Testis (tissue), 3 donors: ENCODE data around the gene ITIH5. TPM values are rescaled to one million over a fixed set of nuclear protein-coding genes. Genes with fewer than 3 reads are reported as not detected.

ENCODE experiments used
- DNase-seq: peaks from one replicate; pipeline ENCODE4 v3.0.0-alpha.2; 2019
- H3K27ac ChIP-seq, 2 donors: fragments of 200-600 bp; sonication (generic); one replicate each; pipeline ENCODE4 v1.5.1; 2019
- H3K27me3 ChIP-seq: fragments of 200-600 bp; sonication (generic); one replicate; pipeline ENCODE4 v1.5.1; 2019
- H3K36me3 ChIP-seq: fragments of 200-600 bp; sonication (generic); one replicate; pipeline ENCODE4 v1.5.1; 2017; ENCODE audit warnings: low read depth; ENCODE audit errors: missing control alignments
- H3K4me1 ChIP-seq: fragments of 200-600 bp; sonication (generic); one replicate; pipeline ENCODE4 v1.5.1; 2019
- H3K4me3 ChIP-seq, 2 donors: fragments of 200-600 bp; sonication (generic); one replicate each; pipeline ENCODE4 v1.5.1; 2017 to 2019
- H3K9me3 ChIP-seq: fragments of 200-600 bp; sonication (generic); one replicate; pipeline ENCODE4 v1.5.1; 2017
- CTCF ChIP-seq, 3 experiments: fragments of 450-650 bp in 2 of 3; fragments of 200-600 bp in 1 of 3; sonication (generic) in 1 of 3; IDR thresholded peaks; one replicate each; pipeline ENCODE4 v1.5.1; 2016 to 2019; ENCODE audit warnings: antibody characterized with exemption in 3 of 3, mild to moderate bottlenecking in 2 of 3, moderate library complexity in 1 of 3
- POLR2A ChIP-seq: fragments of 450-650 bp; IDR thresholded peaks from one replicate; pipeline ENCODE4 v1.6.1; 2017; ENCODE audit warnings: antibody characterized with exemption, mild to moderate bottlenecking, moderate library complexity
- WGBS, 2 donors: methylation state at CpG; one replicate each; pipeline ENCODE4 v1.1.5; 2018; 5-methylcytosine and 5-hydroxymethylcytosine counted together
- intact Hi-C: fragments of 100-400 bp; cut with DNase I; formaldehyde crosslinking; loops from one replicate; pipeline ENCODE4 v1.15.1; 2023; ENCODE audit warnings: low total_unique reads
- polyA plus RNA-seq: library from polyadenylated mRNA; stranded (reverse); fragments of 350-450 nt; fragmentation: Illumina TruSeq; extraction: RNeasy Lipid Tissue Mini Kit (QIAGEN cat#74804); gene quantifications from one replicate; pipeline ENCODE4 v1.2.3, GENCODE V29; 2014; ENCODE audit warnings: low read depth, low replicate concordance; ENCODE audit not compliant: insufficient read depth
- total RNA-seq, 2 donors: library from RNA; depleted of rRNA; stranded (reverse); fragments of >200 nt; gene quantifications; one replicate each; pipeline ENCODE4 v1.2.3, GENCODE V29; 2016

Gene ITIH5
- total and polyA plus RNA-seq, 3 donors from 2014 or later = 28.0 to 38.1 (median 28.0) TPM

- TF ChIP-seq POLR2A (no peak), CTCF (IDR thresholded peaks at IDR 0.05) (no peak)
- no peaks in the 10 kb centered on the region for H3K4me1 ChIP-seq
- 87 to 94% methylated on average over 3 of the region's 3 CpGs for WGBS, 2 donors
Measured at GRCh38 chr10:7601023-7601656, 65.6 kb downstream of the ITIH5 start.

GRCh38 chr10:7598771-7599170 lies 68.0 kb downstream of the ITIH5 start:
- H3K27ac ChIP-seq = no peak overlapping the region
- 79 to 81% methylated on average over 3 of the region's 3 CpGs for WGBS, 2 donors
- H3K9me3 ChIP-seq = no peaks in the 10 kb centered on the region
- TF ChIP-seq CTCF (IDR thresholded peaks at IDR 0.05) (no peak), POLR2A (no peak)
- intact Hi-C loops = no loop called here
- no peaks in the 10 kb centered on the region for H3K36me3 ChIP-seq
- DNase-seq = no peak
- H3K27me3 ChIP-seq = no peaks in the 10 kb centered on the region
- peaks cover 6% of the 10 kb centered on the region for H3K4me1 ChIP-seq
- H3K4me3 ChIP-seq = no peak overlapping the region

More at GRCh38 chr10:7601023-7601656, 65.6 kb downstream of the ITIH5 start:
- Histone ChIP-seq H3K27ac (no peak overlapping the region), H3K27me3 (no peaks in the 10 kb centered on the region), H3K9me3 (no peaks in the 10 kb centered on the region), H3K36me3 (no peaks in the 10 kb centered on the region), H3K4me3 (no peak overlapping the region)
- no peak for DNase-seq
- intact Hi-C loops = no loop called here

GRCh38 chr10:7596356-7596755 lies 70.4 kb downstream of the ITIH5 start:
- Histone ChIP-seq H3K9me3 (no peaks in the 10 kb centered on the region), H3K36me3 (no peaks in the 10 kb centered on the region), H3K4me3 (no peak overlapping the region), H3K27me3 (no peaks in the 10 kb centered on the region), H3K27ac (no peak overlapping the region), H3K4me1 (peaks cover 15% of the 10 kb centered on the region)
- TF ChIP-seq POLR2A (no peak), CTCF (IDR thresholded peaks at IDR 0.05) (no peak)
- DNase-seq = no peak
- WGBS, 2 donors = 79 to 83% methylated on average over 6 of the region's 6 CpGs
- intact Hi-C loops = no loop called here

GRCh38 chr10:7593905-7594304 lies 72.9 kb downstream of the ITIH5 start:
- Histone ChIP-seq H3K4me3 (no peak overlapping the region), H3K27me3 (no peaks in the 10 kb centered on the region), H3K27ac (no peak overlapping the region), H3K4me1 (peaks cover 15% of the 10 kb centered on the region), H3K9me3 (no peaks in the 10 kb centered on the region), H3K36me3 (no peaks in the 10 kb centered on the region)
- TF ChIP-seq CTCF (IDR thresholded peaks at IDR 0.05) (no peak), POLR2A (no peak)
- intact Hi-C loops = no loop called here
- 31 to 46% methylated on average over 4 of the region's 4 CpGs for WGBS, 2 donors
- no peak for DNase-seq

GRCh38 chr10:7593063-7593462 lies 73.7 kb downstream of the ITIH5 start:
- Histone ChIP-seq H3K4me3 (no peak overlapping the region), H3K9me3 (no peaks in the 10 kb centered on the region), H3K27ac (peak overlapping the region; percentile 21 to 78), H3K36me3 (no peaks in the 10 kb centered on the region), H3K27me3 (no peaks in the 10 kb centered on the region), H3K4me1 (peaks cover 15% of the 10 kb centered on the region)
- 34 to 45% methylated on average over 4 of the region's 4 CpGs for WGBS, 2 donors
- DNase-seq = peak; percentile 87
- intact Hi-C loops = no loop called here
- TF ChIP-seq CTCF (IDR thresholded peaks at IDR 0.05) (no peak), POLR2A (no peak)
